NCI-H82 (cell line): ENCODE data around the gene MAPK4.
A peak's percentile ranks its signal among the peaks of the same experiment; 100 is the strongest.
"Not testable (repeated sequence)": the region's sequence is repeated elsewhere in the genome, so short reads cannot be mapped to it uniquely, and the experiment has no call there.

ENCODE experiments used
- DNase-seq: peaks from one replicate; lab custom pipeline; 2025; lab: John Stamatoyannopoulos, UW

Gene MAPK4

GRCh38 chr18:50749945-50750344 is 190.1 kb downstream of the MAPK4 start:
- DNase-seq: peak; percentile 56

- DNase-seq: no peak
Observed at GRCh38 chr18:50750546-50750945, 190.7 kb downstream of the MAPK4 start.

- peak; percentile 99 for DNase-seq
Observed at GRCh38 chr18:50751490-50751889, 191.6 kb downstream of the MAPK4 start.

GRCh38 chr18:50751947-50752346 is 192.1 kb downstream of the MAPK4 start:
- DNase-seq: no peak

- no peak for DNase-seq
Observed at GRCh38 chr18:50753311-50753710, 193.4 kb downstream of the MAPK4 start.

- DNase-seq: no peak
Observed at GRCh38 chr18:50754297-50754696, 194.4 kb downstream of the MAPK4 start.

GRCh38 chr18:50757358-50757757 is 197.5 kb downstream of the MAPK4 start:
- DNase-seq: peak; percentile 68

GRCh38 chr18:50769463-50769862 is 209.6 kb downstream of the MAPK4 start:
- DNase-seq: no peak

- DNase-seq: peak; percentile 80
Observed at GRCh38 chr18:50775207-50775606, 215.3 kb downstream of the MAPK4 start.

GRCh38 chr18:50775726-50776125 is 215.8 kb downstream of the MAPK4 start:
- peak; percentile 19 for DNase-seq

GRCh38 chr18:50776383-50776782 is 216.5 kb downstream of the MAPK4 start:
- peak; percentile 8 for DNase-seq

- not testable (repeated sequence) for DNase-seq
Observed at GRCh38 chr18:50779021-50779420, 219.1 kb downstream of the MAPK4 start.
